ENCODE results near the gene HACE1. TPM values are rescaled to one million over a fixed set of nuclear protein-coding genes. Genes with fewer than 3 reads are reported as not detected.

HACE1 gene
- total RNA-seq, 2 experiments from 2014 or later: 7.4 to 8.2 TPM

- TF ChIP-seq CTCF (IDR thresholded peaks at IDR 0.05): no peak
- CTCF ChIA-PET: no interaction called here
- Histone ChIP-seq H3K9me3 (ENCODE audit: control insufficient read depth in 1 of 2, insufficient read depth in 1 of 2, low read length in 2 of 2) (no peaks in the 10 kb centered on the region), H3K4me1 (ENCODE audit: insufficient read depth, low read length) (no peaks in the 10 kb centered on the region), H3K27ac (ENCODE audit: low read depth in 1 of 2, low read length in 2 of 2) (no peak overlapping the region), H3K27me3 (ENCODE audit: control insufficient read depth in 1 of 2, insufficient read depth in 2 of 2, low read length in 2 of 2) (no peaks in the 10 kb centered on the region), H3K36me3 (ENCODE audit: insufficient read depth, low read length) (no peaks in the 10 kb centered on the region), H3K4me3 (ENCODE audit: low read length) (no peak overlapping the region)
- intact Hi-C loops (cut with DNase I, micrococcal nuclease): no loop called here
- peaks cover 27% of the 10 kb centered on the region for H3K36me3 Mint-ChIP-seq (ENCODE audit: low read depth)
- DNase-seq (no peak), ATAC-seq (ENCODE audit: poor library complexity) (no peak)
- H3K4me3 Mint-ChIP-seq: no peak overlapping the region
- no peaks in the 10 kb centered on the region for H3K27me3 Mint-ChIP-seq
- H3K4me1 Mint-ChIP-seq (ENCODE audit: low read depth): no peaks in the 10 kb centered on the region
- POLR2A ChIA-PET: no interaction called here
- H3K9me3 Mint-ChIP-seq: no peaks in the 10 kb centered on the region
- H3K27ac Mint-ChIP-seq: no peak overlapping the region
Measured at GRCh38 chr6:104730450-104730849, 129.3 kb downstream of the HACE1 start.

GRCh38 chr6:104729433-104729832 is 130.3 kb downstream of the HACE1 start:
- CTCF ChIA-PET: no interaction called here
- intact Hi-C loops (cut with DNase I, micrococcal nuclease): no loop called here
- Mint-ChIP-seq H3K36me3 (ENCODE audit: low read depth) (peaks cover 24% of the 10 kb centered on the region), H3K9me3 (no peaks in the 10 kb centered on the region), H3K27me3 (no peaks in the 10 kb centered on the region), H3K4me1 (ENCODE audit: low read depth) (no peaks in the 10 kb centered on the region), H3K27ac (no peak overlapping the region), H3K4me3 (no peak overlapping the region)
- H3K27ac ChIP-seq (ENCODE audit: low read depth in 1 of 2, low read length in 2 of 2): no peak overlapping the region
- no peaks in the 10 kb centered on the region for H3K27me3 ChIP-seq (ENCODE audit: control insufficient read depth in 1 of 2, insufficient read depth in 2 of 2, low read length in 2 of 2)
- POLR2A ChIA-PET: no interaction called here
- H3K4me1 ChIP-seq (ENCODE audit: insufficient read depth, low read length): no peaks in the 10 kb centered on the region
- DNase-seq (no peak), ATAC-seq (ENCODE audit: poor library complexity) (no peak)
- H3K9me3 ChIP-seq (ENCODE audit: control insufficient read depth in 1 of 2, insufficient read depth in 1 of 2, low read length in 2 of 2): no peaks in the 10 kb centered on the region
- H3K4me3 ChIP-seq (ENCODE audit: low read length): no peak overlapping the region
- H3K36me3 ChIP-seq (ENCODE audit: insufficient read depth, low read length): no peaks in the 10 kb centered on the region
- no peak for TF ChIP-seq CTCF (IDR thresholded peaks at IDR 0.05)

GRCh38 chr6:104728448-104728847 is 131.3 kb downstream of the HACE1 start:
- Mint-ChIP-seq H3K4me1 (ENCODE audit: low read depth) (no peaks in the 10 kb centered on the region), H3K9me3 (no peaks in the 10 kb centered on the region), H3K36me3 (ENCODE audit: low read depth) (peaks cover 23% of the 10 kb centered on the region), H3K27me3 (no peaks in the 10 kb centered on the region), H3K27ac (no peak overlapping the region), H3K4me3 (no peak overlapping the region)
- Histone ChIP-seq H3K9me3 (ENCODE audit: control insufficient read depth in 1 of 2, insufficient read depth in 1 of 2, low read length in 2 of 2) (no peaks in the 10 kb centered on the region), H3K4me3 (ENCODE audit: low read length) (no peak overlapping the region), H3K27me3 (ENCODE audit: control insufficient read depth in 1 of 2, insufficient read depth in 2 of 2, low read length in 2 of 2) (no peaks in the 10 kb centered on the region), H3K27ac (ENCODE audit: low read depth in 1 of 2, low read length in 2 of 2) (no peak overlapping the region), H3K4me1 (ENCODE audit: insufficient read depth, low read length) (no peaks in the 10 kb centered on the region), H3K36me3 (ENCODE audit: insufficient read depth, low read length) (no peaks in the 10 kb centered on the region)
- TF ChIP-seq CTCF (IDR thresholded peaks at IDR 0.05): no peak
- intact Hi-C loops (cut with DNase I, micrococcal nuclease): no loop called here
- POLR2A ChIA-PET: no interaction called here
- DNase-seq: no peak
- no peak for ATAC-seq (ENCODE audit: poor library complexity)
- CTCF ChIA-PET: no interaction called here
